ENCODE results near the gene MAPKBP1. TPM values are rescaled to one million over a fixed set of nuclear protein-coding genes. Genes with fewer than 3 reads are reported as not detected.

MAPKBP1 gene
- total RNA-seq, 2 donors from 2014 or later, result 35.8 to 37.0 TPM

- no peak overlapping the region for H3K4me3 ChIP-seq
- no peaks in the 10 kb centered on the region for H3K9me3 ChIP-seq
- ATAC-seq (ENCODE audit: insufficient number of reproducible peaks, low FRiP score, low read depth) (no peak), DNase-seq (ENCODE audit: low spot score) (no peak)
- no peaks in the 10 kb centered on the region for H3K4me1 ChIP-seq (ENCODE audit: control insufficient read depth in 1 of 2, low read depth in 2 of 2)
- peaks cover 71% of the 10 kb centered on the region for H3K36me3 ChIP-seq
- no peaks in the 10 kb centered on the region for H3K27me3 ChIP-seq (replicated peaks; ENCODE audit: insufficient read depth)
- no peak for TF ChIP-seq CTCF (IDR thresholded peaks at IDR 0.05)
- H3K27ac ChIP-seq, result no peak overlapping the region
Measured at GRCh38 chr15:41817327-41817726, 43.0 kb downstream of the MAPKBP1 start.

GRCh38 chr15:41817781-41818180 lies 43.5 kb downstream of the MAPKBP1 start:
- ATAC-seq (ENCODE audit: insufficient number of reproducible peaks, low FRiP score, low read depth) (no peak), DNase-seq (ENCODE audit: low spot score) (no peak)
- Histone ChIP-seq H3K27ac (no peak overlapping the region), H3K4me1 (ENCODE audit: control insufficient read depth in 1 of 2, low read depth in 2 of 2) (no peaks in the 10 kb centered on the region), H3K36me3 (peaks cover 72% of the 10 kb centered on the region), H3K4me3 (no peak overlapping the region), H3K9me3 (no peaks in the 10 kb centered on the region), H3K27me3 (replicated peaks; ENCODE audit: insufficient read depth) (no peaks in the 10 kb centered on the region)
- no peak for TF ChIP-seq CTCF (IDR thresholded peaks at IDR 0.05)

- Histone ChIP-seq H3K27me3 (replicated peaks; ENCODE audit: insufficient read depth) (no peaks in the 10 kb centered on the region), H3K4me1 (ENCODE audit: control insufficient read depth in 1 of 2, low read depth in 2 of 2) (no peaks in the 10 kb centered on the region), H3K4me3 (no peak overlapping the region), H3K36me3 (peaks cover 76% of the 10 kb centered on the region), H3K9me3 (no peaks in the 10 kb centered on the region), H3K27ac (no peak overlapping the region)
- no peak for TF ChIP-seq CTCF (IDR thresholded peaks at IDR 0.05)
- DNase-seq (ENCODE audit: low spot score), result no peak
- no peak for ATAC-seq (ENCODE audit: insufficient number of reproducible peaks, low FRiP score, low read depth)
Measured at GRCh38 chr15:41819455-41820050, 45.3 kb downstream of the MAPKBP1 start.

GRCh38 chr15:41820791-41821423 lies 46.6 kb downstream of the MAPKBP1 start:
- H3K4me1 ChIP-seq (ENCODE audit: control insufficient read depth in 1 of 2, low read depth in 2 of 2), result no peaks in the 10 kb centered on the region
- TF ChIP-seq CTCF (IDR thresholded peaks at IDR 0.05), result no peak
- DNase-seq (ENCODE audit: low spot score), result no peak
- H3K27me3 ChIP-seq (replicated peaks; ENCODE audit: insufficient read depth), result no peaks in the 10 kb centered on the region
- no peak overlapping the region for H3K4me3 ChIP-seq
- no peaks in the 10 kb centered on the region for H3K9me3 ChIP-seq
- ATAC-seq (ENCODE audit: insufficient number of reproducible peaks, low FRiP score, low read depth), result no peak
- H3K36me3 ChIP-seq, result peaks cover 66% of the 10 kb centered on the region
- H3K27ac ChIP-seq, result no peak overlapping the region

GRCh38 chr15:41821831-41822230 lies 47.5 kb downstream of the MAPKBP1 start:
- TF ChIP-seq CTCF (IDR thresholded peaks at IDR 0.05), result no peak
- Histone ChIP-seq H3K9me3 (no peaks in the 10 kb centered on the region), H3K27me3 (replicated peaks; ENCODE audit: insufficient read depth) (no peaks in the 10 kb centered on the region), H3K36me3 (peaks cover 60% of the 10 kb centered on the region), H3K4me3 (no peak overlapping the region), H3K4me1 (ENCODE audit: control insufficient read depth in 1 of 2, low read depth in 2 of 2) (no peaks in the 10 kb centered on the region), H3K27ac (no peak overlapping the region)
- DNase-seq (ENCODE audit: low spot score) (no peak), ATAC-seq (ENCODE audit: insufficient number of reproducible peaks, low FRiP score, low read depth) (no peak)

All from thoracic aorta (tissue), 2 donors.